Measurements from ENCODE around the gene TP53TG3C. TPM values are rescaled to one million over a fixed set of nuclear protein-coding genes. Genes with fewer than 3 reads are reported as not detected.
"Not testable (repeated sequence)": the region's sequence is repeated elsewhere in the genome, so short reads cannot be mapped to it uniquely, and the experiment has no call there.

The TP53TG3C gene, protein sequence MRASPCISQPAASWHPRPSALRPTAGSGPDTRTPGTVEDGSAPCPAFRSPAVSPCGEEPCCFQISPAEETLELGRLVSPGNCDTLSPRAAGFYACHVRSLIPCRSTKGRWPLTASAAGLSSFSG
- total RNA-seq = not detected in 3 replicates
- long read RNA-seq = 0 reads

DNA sequence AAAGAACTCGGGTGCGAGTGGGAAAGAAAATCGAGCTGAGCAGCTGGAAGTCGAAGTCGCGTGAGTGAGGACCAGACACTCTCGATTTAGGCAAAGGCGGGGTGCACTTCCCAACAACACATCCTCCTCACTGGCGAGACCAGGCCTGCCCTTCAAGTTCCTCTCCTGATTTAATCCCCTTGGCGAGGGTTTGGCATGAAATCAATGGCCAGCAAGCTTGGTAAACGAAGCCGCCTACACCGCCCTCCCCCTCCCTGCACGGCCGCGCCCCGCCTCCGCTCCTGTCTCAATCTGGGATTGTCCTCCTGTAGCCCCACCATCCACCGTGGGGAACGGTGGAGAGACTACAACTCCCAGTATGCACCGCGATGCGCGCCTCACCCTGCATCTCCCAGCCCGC, at the start of gene TP53TG3C:
TP53TG3C (plus strand) TSS at position 301 of the 400 bp plus-strand sequence; CDS start at position 369, 68 bp downstream.
- not testable (repeated sequence) for H3K27me3 Mint-ChIP-seq (ENCODE audit: low read depth); H3K4me3 Mint-ChIP-seq (ENCODE audit: unreplicated experiment); H3K36me3 Mint-ChIP-seq (ENCODE audit: low read depth); H3K9me3 Mint-ChIP-seq (ENCODE audit: low read depth); H3K4me1 Mint-ChIP-seq (ENCODE audit: low read depth); DNase-seq (ENCODE audit: low spot score); H3K27ac Mint-ChIP-seq (ENCODE audit: unreplicated experiment)

Other genes starting within 250 kb of the TP53TG3C start
- not detected in 3 replicates for gene TP53TG3E, start 110.1 kb downstream of the TP53TG3C start, total RNA-seq
- not detected in 3 replicates for gene TP53TG3B, start 166.6 kb downstream of the TP53TG3C start, total RNA-seq

Measured in chondrocyte (in vitro differentiated cells).